ENCODE results near the gene CDH4. TPM values are rescaled to one million over a fixed set of nuclear protein-coding genes. Genes with fewer than 3 reads are reported as not detected.

CDH4 gene
- total and polyA plus RNA-seq, 9 of the 15 experiments (the other 6 are each of a cell fraction or from before 2014, with no cell fraction given) = 0.04 TPM; not detected in 8

DNA sequence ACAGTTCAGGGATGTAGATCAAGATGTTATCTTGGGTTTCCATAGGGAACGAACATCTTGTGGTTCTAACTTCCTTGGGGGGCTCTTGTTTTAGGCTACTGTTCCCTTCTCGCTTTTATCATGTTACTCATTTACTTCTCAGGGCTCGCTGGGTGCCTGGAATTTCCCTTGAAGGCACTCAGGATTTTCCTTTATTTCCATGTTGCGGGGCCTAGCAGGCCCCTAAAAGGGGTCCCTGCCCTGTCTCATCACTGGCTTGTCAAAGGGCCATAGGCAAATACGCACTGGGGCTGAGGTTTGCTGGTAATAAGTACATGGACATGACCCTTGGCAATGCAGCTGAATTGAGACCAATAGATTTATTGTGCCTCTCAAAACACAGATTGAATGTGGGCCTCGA, 262.3 kb downstream of the CDH4 start (continued):
- TF ChIP-seq, protein P1, sequence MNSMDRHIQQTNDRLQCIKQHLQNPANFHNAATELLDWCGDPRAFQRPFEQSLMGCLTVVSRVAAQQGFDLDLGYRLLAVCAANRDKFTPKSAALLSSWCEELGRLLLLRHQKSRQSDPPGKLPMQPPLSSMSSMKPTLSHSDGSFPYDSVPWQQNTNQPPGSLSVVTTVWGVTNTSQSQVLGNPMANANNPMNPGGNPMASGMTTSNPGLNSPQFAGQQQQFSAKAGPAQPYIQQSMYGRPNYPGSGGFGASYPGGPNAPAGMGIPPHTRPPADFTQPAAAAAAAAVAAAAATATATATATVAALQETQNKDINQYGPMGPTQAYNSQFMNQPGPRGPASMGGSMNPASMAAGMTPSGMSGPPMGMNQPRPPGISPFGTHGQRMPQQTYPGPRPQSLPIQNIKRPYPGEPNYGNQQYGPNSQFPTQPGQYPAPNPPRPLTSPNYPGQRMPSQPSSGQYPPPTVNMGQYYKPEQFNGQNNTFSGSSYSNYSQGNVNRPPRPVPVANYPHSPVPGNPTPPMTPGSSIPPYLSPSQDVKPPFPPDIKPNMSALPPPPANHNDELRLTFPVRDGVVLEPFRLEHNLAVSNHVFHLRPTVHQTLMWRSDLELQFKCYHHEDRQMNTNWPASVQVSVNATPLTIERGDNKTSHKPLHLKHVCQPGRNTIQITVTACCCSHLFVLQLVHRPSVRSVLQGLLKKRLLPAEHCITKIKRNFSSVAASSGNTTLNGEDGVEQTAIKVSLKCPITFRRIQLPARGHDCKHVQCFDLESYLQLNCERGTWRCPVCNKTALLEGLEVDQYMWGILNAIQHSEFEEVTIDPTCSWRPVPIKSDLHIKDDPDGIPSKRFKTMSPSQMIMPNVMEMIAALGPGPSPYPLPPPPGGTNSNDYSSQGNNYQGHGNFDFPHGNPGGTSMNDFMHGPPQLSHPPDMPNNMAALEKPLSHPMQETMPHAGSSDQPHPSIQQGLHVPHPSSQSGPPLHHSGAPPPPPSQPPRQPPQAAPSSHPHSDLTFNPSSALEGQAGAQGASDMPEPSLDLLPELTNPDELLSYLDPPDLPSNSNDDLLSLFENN (IDR thresholded peaks at IDR 0.05; ENCODE audit: low read depth in 2 of 2, low read length in 2 of 2) = no peak
- no peak for TF ChIP-seq SNRNP70 (optimal IDR thresholded peaks at IDR 0.05; ENCODE audit: low read depth, low read length)
- no peak for TF ChIP-seq SMARCC2 (IDR thresholded peaks at IDR 0.05; ENCODE audit: low read depth)
- TF ChIP-seq HDAC3 (IDR thresholded peaks at IDR 0.05; ENCODE audit: borderline replicate concordance, partially characterized antibody) = no peak
- TF ChIP-seq, protein P2, sequence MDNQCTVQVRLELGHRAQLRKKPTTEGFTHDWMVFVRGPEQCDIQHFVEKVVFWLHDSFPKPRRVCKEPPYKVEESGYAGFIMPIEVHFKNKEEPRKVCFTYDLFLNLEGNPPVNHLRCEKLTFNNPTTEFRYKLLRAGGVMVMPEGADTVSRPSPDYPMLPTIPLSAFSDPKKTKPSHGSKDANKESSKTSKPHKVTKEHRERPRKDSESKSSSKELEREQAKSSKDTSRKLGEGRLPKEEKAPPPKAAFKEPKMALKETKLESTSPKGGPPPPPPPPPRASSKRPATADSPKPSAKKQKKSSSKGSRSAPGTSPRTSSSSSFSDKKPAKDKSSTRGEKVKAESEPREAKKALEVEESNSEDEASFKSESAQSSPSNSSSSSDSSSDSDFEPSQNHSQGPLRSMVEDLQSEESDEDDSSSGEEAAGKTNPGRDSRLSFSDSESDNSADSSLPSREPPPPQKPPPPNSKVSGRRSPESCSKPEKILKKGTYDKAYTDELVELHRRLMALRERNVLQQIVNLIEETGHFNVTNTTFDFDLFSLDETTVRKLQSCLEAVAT (IDR thresholded peaks at IDR 0.05) = no peak
- TF ChIP-seq KLF1 (tag; IDR thresholded peaks at IDR 0.05) = no peak
- no peak for TF ChIP-seq GTF2F1 (IDR thresholded peaks at IDR 0.05; ENCODE audit: low read depth, low read length)
